Stomach (tissue), 4 donors: ENCODE data around the gene FARS2.

Experiments used
- CTCF ChIP-seq, 7 experiments: fragments of 450-650 bp in 4 of 7; fragments of 200-600 bp in 3 of 7; sonication (generic) in 3 of 7; IDR thresholded peaks; one replicate each; pipeline ENCODE4 v1.5.1; 2016 to 2019; ENCODE audit warnings: antibody characterized with exemption in 7 of 7, control low read depth in 2 of 7, mild to moderate bottlenecking in 1 of 7
- EP300 ChIP-seq: sonication (generic); formaldehyde crosslinking; IDR thresholded peaks from one replicate; pipeline ENCODE4 v1.6.1; 2017; ENCODE audit warnings: antibody characterized with exemption
- POLR2A ChIP-seq, 4 donors: fragments of 450-650 bp; IDR thresholded peaks; one replicate each; pipeline ENCODE4 v1.6.1; 2016; ENCODE audit warnings: antibody characterized with exemption in 4 of 4, control low read depth in 2 of 4, mild to moderate bottlenecking in 1 of 4, moderate library complexity in 1 of 4
- POLR2AphosphoS5 ChIP-seq, 3 donors: sonication (generic); formaldehyde crosslinking; IDR thresholded peaks; one replicate each; pipeline ENCODE4 v1.6.1; 2016; ENCODE audit warnings: antibody characterized with exemption in 3 of 3

GRCh38 chr6:5435449-5435848 is 174.1 kb downstream of the FARS2 start:
- no peak for TF ChIP-seq CTCF (IDR thresholded peaks at IDR 0.05)
- no peak for TF ChIP-seq POLR2AphosphoS5 (IDR thresholded peaks at IDR 0.05)
- no peak for TF ChIP-seq POLR2A (IDR thresholded peaks at IDR 0.05)
- TF ChIP-seq EP300, result no peak
